ENCODE data around the gene BEX5.
"Not testable (repeated sequence)": the region's sequence is repeated elsewhere in the genome, so short reads cannot be mapped to it uniquely, and the experiment has no call there.

DNA sequence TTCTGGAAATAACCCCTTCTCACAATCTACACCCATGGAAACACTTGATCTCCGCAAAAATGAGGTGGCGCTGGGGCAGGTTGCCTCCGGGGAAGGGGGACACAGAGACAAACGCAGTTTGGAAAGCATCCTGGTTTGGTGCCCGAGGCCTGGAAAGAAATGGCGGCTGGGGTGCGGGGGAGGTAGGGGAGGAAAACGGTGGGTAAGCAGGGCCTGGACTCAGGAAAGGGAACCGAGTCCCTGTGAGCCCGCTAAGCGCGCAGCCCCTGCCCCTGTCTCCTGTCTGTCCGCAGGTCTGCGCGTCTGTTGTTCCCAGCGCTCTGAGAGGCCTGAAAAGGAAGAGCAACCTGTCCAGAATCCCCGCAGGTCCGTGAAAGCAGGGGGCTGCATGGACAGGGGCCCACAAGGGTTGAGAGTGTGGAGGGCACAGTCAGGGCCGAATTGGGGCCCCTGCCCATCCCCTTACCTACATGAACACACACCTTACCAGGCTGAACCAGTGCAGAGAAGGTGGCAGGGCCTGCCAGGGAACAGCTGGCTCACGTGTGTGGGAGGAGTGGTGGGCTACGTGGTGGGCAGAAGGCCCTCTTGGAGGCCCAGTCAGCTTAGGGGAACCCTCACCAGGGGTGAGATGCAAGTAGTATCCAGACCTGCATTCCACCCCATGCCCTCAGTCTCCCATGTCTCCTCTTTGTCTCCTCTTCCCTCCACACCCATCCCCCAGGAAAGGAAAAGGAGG, 29.5 kb downstream of the BEX5 start:
- not testable (repeated sequence) for TF ChIP-seq CTCF (IDR thresholded peaks at IDR 0.05; ENCODE audit: insufficient read depth, low read length, poor library complexity, severe bottlenecking); EZH2phosphoT487 (conservative IDR thresholded peaks at IDR 0.05; ENCODE audit: low read length)

Measured in SU-DHL-6 (cell line).